ENCODE results near the gene DAZAP1. TPM values are rescaled to one million over a fixed set of nuclear protein-coding genes. Genes with fewer than 3 reads are reported as not detected.

DAZAP1 gene
- total and polyA plus RNA-seq, 2 of the 4 experiments (the other 2 are of a cell fraction): 22.0 to 62.8 TPM

GRCh38 chr19:1420590-1420989 lies 13.2 kb downstream of the DAZAP1 start:
- H2AK5ac ChIP-seq (ENCODE audit: low read depth, low read length): no peak overlapping the region
- no peak overlapping the region for H3K56ac ChIP-seq (ENCODE audit: extremely low read depth, insufficient read depth, low read length)
- H2AFZ ChIP-seq (replicated peaks; ENCODE audit: low read length, poor library complexity): no peak overlapping the region
- no peak overlapping the region for H3K18ac ChIP-seq (ENCODE audit: low read depth, low read length)
- no peak overlapping the region for H4K91ac ChIP-seq (ENCODE audit: insufficient read depth, low read depth, low read length)
- H3K4me1 ChIP-seq (ENCODE audit: control insufficient read depth, insufficient read depth, low read length): peaks cover 14% of the 10 kb centered on the region
- in situ Hi-C loops (cut with MboI; ENCODE audit: low sequenced_read_pairs): no loop called here
- H3K4ac ChIP-seq (ENCODE audit: low read depth, low read length): no peak overlapping the region
- no peak overlapping the region for H2BK5ac ChIP-seq (ENCODE audit: low read depth, low read length, poor library complexity, severe bottlenecking)
- CTCF ChIA-PET: no interaction called here
- H2BK120ac ChIP-seq (ENCODE audit: low read depth, low read length): no peak overlapping the region
- POLR2A ChIA-PET (ENCODE audit: unreplicated experiment): no interaction called here
- H3K4me2 ChIP-seq (ENCODE audit: low read depth, low read length): no peak overlapping the region
- H3K27me3 ChIP-seq (ENCODE audit: control insufficient read depth, insufficient read depth, low read length): no peaks in the 10 kb centered on the region
- BruUV-seq (replicated peaks): no TSS peak
- H4K8ac ChIP-seq (ENCODE audit: low read depth in 2 of 2, low read length in 2 of 2): no peak overlapping the region
- no peak overlapping the region for H3K4me3 ChIP-seq (ENCODE audit: insufficient read depth, low read depth, low read length)
- 92% methylated on average over 13 of the region's 15 CpGs; no CpG with 5 or more reads in 1 of the 2 experiments for WGBS, 2 experiments (ENCODE audit: extremely low coverage in 2 of 2, insufficient read length in 1 of 2)
- H3K9ac ChIP-seq (ENCODE audit: low read depth, low read length): no peak overlapping the region
- H4K20me1 ChIP-seq (ENCODE audit: insufficient read depth, low read length): peaks cover 87% of the 10 kb centered on the region
- DNase-seq (no peak), ATAC-seq (ENCODE audit: low read depth) (no peak)
- no peak overlapping the region for H4K5ac ChIP-seq (ENCODE audit: low read depth, low read length)
- H2AK9ac ChIP-seq (replicated peaks; ENCODE audit: low read depth, low read length, poor library complexity): no peak overlapping the region
- peaks cover 68% of the 10 kb centered on the region for H3K36me3 ChIP-seq (ENCODE audit: control insufficient read depth, insufficient read depth, low read length)
- no peak overlapping the region for H2BK15ac ChIP-seq (ENCODE audit: low read depth, low read length)
- intact Hi-C loops (cut with micrococcal nuclease): no loop called here
- H3K9me3 ChIP-seq (ENCODE audit: control insufficient read depth, insufficient read depth, low read length): no peaks in the 10 kb centered on the region
- H3K79me1 ChIP-seq (ENCODE audit: low read depth in 1 of 2, low read length in 2 of 2): peaks cover 22 to 80% of the 10 kb centered on the region in 2 experiments
- TF ChIP-seq USF2 (IDR thresholded peaks at IDR 0.05; ENCODE audit: low read depth, low read length) (no peak), ELK1 (IDR thresholded peaks at IDR 0.05; ENCODE audit: borderline replicate concordance, low read depth, low read length) (no peak)
- H2BK20ac ChIP-seq (ENCODE audit: low read depth, low read length): no peak overlapping the region
- no peak overlapping the region for H3K14ac ChIP-seq (replicated peaks; ENCODE audit: low read depth, low read length)
- no peak overlapping the region for H3K27ac ChIP-seq (ENCODE audit: insufficient read depth, low read length)
- H3K23ac ChIP-seq (ENCODE audit: low read depth, low read length): no peak overlapping the region
- H3K9me1 ChIP-seq (ENCODE audit: insufficient read depth, low read length): peaks cover 20% of the 10 kb centered on the region
- dilution Hi-C loops (cut with HindIII; ENCODE audit: low sequenced_read_pairs, unreplicated experiment): no loop called here
